Activated naive CD4-positive, alpha-beta T cell treated with anti-CD3 and anti-CD28 coated beads, Interleukin-2, amount 50 U/mL, for 16 hours (primary cell): ENCODE measurements around the gene TMEM63C.

Experiments used
- DNase-seq: peaks from one replicate; pipeline ENCODE4 v3.0.0-alpha.2; 2020

TMEM63C gene

GRCh38 chr14:77181603-77182437, at the start of gene TMEM63C:
Gene TMEM63C, plus strand, starts transcription at chr14:77181798. Its CDS starts 37,016 bp downstream, at chr14:77218814.
- DNase-seq: peak; percentile 62

- no peak for DNase-seq
Observed at GRCh38 chr14:77131871-77132486, 49.6 kb upstream of the TMEM63C start.

GRCh38 chr14:77133720-77134338, 47.8 kb upstream of the TMEM63C start:
- DNase-seq: peak; percentile 47

GRCh38 chr14:77139022-77139421, 42.6 kb upstream of the TMEM63C start:
- no peak for DNase-seq

GRCh38 chr14:77139540-77140358, 41.8 kb upstream of the TMEM63C start:
- peak; percentile 49 for DNase-seq

- DNase-seq: no peak
Observed at GRCh38 chr14:77140359-77141213, 41.0 kb upstream of the TMEM63C start.

- DNase-seq: no peak
Observed at GRCh38 chr14:77141214-77142004, 40.2 kb upstream of the TMEM63C start, which contains the start of gene ZDHHC22. Gene ZDHHC22, minus strand, starts transcription at chr14:77141791. Its CDS starts 2,053 bp downstream, at chr14:77139738.

GRCh38 chr14:77142005-77142800, 39.4 kb upstream of the TMEM63C start:
- DNase-seq: no peak

GRCh38 chr14:77143071-77143470, 38.5 kb upstream of the TMEM63C start:
- DNase-seq: no peak

- no peak for DNase-seq
Observed at GRCh38 chr14:77144412-77145115, 37.0 kb upstream of the TMEM63C start.

GRCh38 chr14:77145975-77146740, 35.4 kb upstream of the TMEM63C start:
- no peak for DNase-seq

GRCh38 chr14:77148510-77149231, 32.9 kb upstream of the TMEM63C start:
- no peak for DNase-seq

GRCh38 chr14:77151245-77151644, 30.4 kb upstream of the TMEM63C start:
- no peak for DNase-seq

- no peak for DNase-seq
Observed at GRCh38 chr14:77151918-77152588, 29.5 kb upstream of the TMEM63C start.

GRCh38 chr14:77153802-77154201, 27.8 kb upstream of the TMEM63C start:
- DNase-seq: no peak

- no peak for DNase-seq
Observed at GRCh38 chr14:77154421-77154820, 27.2 kb upstream of the TMEM63C start.

- no peak for DNase-seq
Observed at GRCh38 chr14:77155083-77155482, 26.5 kb upstream of the TMEM63C start.
